GM18909 (cell line): ENCODE results near the gene ADAMTS9.

Experiments used
- ATAC-seq: cut with Tn5 transposase; IDR thresholded peaks from one replicate; pipeline ENCODE4 v1.9.1; 2021; ENCODE audit warnings: mild to moderate bottlenecking; ENCODE audit not compliant: unreplicated experiment, poor library complexity

ADAMTS9 gene

DNA sequence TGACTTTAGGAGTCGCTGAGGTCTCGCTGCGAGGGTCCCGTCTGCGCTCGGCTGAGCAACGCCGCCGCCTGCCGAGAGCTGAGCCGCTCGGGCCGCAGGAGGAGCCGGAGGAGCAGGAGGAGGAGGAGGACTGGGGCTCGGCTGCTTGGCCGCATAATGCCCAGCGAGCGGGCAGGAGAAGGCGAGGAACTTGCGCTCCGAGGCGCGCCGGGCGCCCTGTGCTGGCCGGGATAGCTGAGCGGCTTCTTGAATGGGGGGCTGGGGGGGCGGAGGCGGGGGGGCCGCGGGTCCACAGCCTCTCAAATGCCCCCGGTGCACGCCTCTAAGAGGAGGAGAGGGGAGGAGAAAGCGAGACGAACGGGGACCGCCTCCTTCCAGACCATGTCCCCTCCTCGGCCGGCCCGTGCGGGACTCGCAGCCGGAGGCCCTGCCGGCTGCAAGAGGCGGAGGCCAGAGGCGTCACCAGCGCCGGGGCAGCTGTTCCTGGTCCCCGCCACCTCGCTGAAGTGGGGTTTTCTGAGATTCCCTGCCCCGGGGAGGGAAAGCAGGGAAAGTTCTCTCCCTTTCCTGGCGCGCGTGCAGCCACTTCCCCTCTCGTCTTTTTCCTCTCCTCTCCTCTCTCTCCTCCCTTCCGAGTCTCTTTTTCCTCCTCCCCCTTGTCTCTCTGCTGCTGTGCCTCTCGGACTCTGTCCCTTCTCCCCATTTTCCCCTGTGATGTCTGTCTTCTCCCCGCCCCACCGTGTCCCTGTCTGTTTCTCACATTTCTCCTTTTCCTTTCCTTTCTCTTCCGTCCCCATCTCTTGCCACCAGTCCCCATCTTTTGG is at the start of gene ADAMTS9:
Gene ADAMTS9, minus strand, starts transcription at position 220 of the 824 bp plus-strand sequence. CDS start 343 bp downstream, outside the sequence.
- no peak for ATAC-seq

GRCh38 chr3:64732576-64732975 is 44.8 kb upstream of the ADAMTS9 start:
- no peak for ATAC-seq

GRCh38 chr3:64730681-64731080 is 42.9 kb upstream of the ADAMTS9 start:
- ATAC-seq = no peak

DNA sequence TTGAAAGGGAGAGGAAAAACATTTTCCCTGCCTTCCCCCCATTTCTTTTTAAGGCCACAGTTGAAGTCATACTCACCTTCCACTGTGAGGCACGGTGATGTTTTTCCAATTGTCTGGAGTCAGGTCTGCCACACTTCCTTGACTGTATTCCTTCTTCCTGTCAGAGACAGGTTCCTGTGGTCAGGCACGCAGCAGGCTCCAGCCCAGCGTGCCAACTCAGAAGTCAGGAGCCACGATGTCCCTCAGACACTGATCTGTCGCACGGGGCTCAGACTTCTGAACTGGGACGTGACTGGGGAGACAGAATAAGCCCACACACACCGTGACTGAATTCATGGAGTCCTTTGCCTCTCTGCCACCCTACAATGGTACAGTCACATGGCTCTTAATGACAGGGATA is 41.2 kb upstream of the ADAMTS9 start:
- ATAC-seq = no peak

GRCh38 chr3:64728428-64728827 is 40.6 kb upstream of the ADAMTS9 start:
- ATAC-seq = no peak

DNA sequence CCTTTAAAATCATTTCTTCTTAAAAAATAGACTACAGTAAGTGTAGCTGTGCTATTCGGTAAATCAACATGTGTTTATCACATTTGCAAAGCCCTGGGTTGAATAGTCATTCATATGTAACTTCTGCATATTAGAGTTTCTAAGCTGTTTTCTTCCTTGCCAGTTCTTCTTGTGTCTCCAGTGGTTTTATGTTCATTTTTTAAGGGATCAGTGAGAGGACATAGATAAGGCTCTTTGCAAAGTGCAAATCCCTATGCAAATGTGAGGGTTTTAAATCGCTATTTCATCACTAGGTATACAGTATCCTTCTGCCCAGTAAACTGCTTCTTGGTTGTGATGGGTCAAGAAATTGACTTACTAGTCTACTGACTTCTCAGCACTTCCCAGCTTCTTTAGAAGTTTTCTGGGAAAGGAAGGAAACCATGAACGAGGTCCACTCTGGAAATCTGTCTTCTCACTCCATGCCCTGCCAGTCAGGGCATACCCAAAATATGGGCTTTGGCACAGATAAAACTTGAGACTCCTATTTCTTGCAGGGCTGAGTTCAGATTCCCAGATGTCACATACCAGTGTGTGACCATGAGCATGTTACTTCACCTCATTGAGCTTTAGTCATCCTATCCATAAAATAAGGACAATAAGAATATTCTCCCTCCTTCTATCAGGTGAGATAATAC is 38.8 kb upstream of the ADAMTS9 start:
- ATAC-seq = no peak

DNA sequence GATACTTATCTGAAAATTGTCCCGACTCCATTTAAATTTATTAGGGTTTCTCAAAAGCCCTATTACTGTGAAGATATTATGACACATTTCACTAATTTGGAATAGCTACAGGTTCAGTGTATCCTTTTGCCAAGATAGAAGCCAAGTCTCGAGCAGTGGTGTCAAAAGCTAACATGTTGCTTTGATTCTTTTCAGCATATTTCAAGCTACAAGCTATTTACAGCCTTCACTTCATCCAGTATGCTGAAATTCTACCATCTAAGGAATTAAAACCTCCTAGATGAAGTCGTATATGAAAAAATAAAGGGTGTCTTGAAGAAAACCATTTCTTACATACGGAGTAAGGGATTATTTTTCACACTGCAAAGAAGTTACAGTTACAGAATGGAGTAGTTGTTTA is 31.2 kb upstream of the ADAMTS9 start:
- ATAC-seq = no peak

DNA sequence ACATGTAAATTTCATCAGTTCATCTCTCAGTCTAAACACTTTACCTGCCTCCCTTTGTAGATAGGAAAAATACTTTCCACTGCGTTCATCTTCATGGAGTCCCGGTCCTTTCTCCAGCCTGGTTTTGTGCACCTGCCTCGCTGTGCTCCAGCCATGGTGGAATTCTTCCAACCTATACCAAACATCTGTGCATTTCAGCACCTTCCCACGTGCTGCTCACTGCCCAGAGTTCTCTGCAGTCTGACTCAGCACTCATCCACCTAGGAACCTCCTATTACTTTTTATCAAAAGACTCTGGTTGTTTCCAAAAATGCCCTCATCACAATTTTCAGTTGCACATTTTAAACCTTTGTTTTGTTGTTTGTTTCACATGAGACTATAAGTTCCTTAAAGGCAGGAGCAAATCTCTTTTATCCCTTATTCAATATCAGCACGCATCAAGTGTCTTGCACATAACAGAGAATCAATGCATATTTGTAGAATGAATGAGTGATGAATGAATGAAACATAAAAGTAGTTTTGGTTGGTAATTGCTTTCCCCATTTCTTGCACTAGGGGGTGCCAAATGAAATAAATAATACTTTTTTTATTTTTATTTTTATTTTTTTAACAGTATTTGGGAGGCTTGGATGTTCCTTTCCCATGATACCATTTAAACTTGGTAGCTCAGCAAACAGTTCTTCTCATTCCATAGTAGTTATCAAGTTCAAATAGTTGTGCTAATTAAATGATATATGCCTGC is 30.2 kb upstream of the ADAMTS9 start:
- ATAC-seq = no peak

DNA sequence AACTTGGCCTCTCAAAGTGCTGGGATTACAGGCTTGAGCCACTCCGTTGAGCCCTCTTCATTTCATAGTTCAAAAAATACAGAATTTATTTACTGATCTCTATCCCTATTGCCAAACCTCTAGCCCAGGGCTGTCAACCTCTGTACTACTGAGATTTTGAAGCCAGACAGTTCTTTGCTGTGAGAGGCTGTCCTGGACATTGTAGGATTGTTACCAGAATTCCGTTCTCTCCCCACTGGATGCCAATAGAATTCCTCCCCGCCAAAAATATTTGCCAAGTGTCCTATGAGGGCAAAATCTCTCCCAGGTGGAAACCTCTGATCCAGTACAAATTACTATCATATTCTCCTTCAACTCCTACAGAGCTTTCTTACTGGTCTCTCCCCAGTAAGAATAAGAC is 29.6 kb upstream of the ADAMTS9 start:
- no peak for ATAC-seq

DNA sequence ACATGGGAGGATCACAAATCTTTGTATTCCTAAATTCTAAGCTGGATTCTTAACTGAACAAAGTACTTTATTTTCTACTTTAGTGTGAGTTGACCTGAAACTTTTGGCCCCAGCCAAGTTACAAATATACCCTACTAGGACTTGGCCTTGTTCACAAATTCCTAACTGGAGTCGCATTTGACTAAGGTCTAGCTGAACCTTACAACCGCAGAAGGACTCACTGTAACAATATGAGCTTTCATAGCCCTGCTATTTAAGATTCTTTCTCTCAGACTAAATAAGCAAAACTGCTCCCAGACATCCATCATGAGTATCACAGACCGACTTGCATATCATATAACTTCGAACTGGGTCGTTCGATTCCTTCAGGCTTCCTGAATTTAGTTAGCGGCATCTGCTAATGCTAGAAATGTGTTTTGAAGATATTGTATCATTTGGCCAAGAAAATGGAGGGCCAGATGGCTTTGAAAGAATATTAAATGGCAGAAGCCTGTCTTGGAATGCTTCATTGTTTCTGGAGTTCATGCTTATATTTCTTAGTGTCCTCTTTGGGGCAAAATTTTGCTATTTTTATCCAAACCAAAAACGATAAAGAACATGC is 28.4 kb upstream of the ADAMTS9 start:
- ATAC-seq = no peak

DNA sequence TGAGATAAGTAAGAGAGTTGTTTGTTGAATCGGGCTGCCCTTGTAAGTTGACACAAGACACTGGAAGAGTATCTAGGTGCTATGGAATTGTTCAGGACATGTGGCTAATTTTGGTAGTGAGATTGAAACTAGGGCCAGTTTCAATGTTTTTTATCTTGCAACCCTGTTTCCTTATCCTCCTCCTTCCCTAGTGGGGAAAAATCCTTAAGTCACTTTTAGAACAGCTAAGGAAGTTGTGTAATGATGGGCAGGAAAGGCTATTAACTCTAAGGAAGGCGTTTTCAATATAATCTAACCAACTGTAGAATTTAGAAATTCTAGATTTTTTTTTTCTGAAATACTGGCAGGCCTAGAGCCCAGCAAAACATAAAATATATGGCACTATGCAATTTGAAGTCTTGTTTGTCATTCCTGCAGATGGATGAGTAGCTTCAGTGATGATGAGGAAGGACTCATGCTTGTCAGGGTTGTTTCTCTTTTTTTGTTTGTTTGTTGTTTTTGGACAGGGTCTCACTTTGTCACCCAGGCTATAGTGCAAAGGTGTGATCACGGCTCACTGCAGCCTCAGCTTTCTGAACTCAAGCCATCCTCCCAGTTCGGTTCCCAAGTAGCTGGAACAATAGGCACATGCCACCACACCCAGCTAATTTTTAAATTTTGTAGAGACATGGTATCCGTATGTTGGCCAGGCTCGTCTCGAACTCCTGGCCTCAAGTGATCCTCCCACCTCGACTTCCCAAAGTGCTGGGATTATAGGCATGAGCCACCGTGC is 27.6 kb upstream of the ADAMTS9 start:
- no peak for ATAC-seq

DNA sequence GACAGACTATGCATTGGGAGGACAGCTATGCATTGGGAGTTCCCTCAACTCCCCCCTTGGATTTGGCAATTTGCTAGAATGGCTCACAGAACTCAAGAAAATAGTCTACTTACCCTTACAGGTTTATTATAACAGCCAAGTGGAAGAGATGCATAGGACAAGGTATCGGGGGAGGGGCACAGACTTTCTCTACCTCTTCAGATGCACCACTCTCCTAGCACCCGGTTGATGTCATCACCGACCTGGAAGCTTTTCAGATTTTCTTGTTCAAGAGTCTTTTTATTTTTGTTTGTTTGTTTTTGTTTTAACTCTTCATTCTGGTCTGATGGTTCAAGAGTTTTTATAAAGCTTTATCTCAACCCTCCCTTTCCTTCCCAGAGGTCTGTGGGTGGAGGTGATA is 20.7 kb upstream of the ADAMTS9 start:
- no peak for ATAC-seq

DNA sequence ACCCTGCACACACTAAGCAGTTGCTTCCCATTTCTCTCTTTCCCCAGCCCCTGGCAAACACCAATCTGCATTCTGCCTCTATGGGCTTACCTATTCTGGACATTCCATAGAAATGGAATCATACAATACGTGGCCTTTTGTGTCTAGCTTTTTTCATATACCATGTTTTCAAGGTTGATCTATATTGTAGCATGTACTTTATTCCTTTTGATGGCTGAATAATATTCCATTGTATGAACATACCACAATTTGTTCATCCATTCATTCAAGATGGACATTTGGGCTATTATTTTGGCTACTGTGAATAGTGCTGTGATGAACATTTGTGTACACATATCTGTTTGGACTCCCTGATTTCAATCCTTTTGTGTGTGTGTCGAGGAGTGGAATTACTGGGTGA is 18.1 kb upstream of the ADAMTS9 start:
- ATAC-seq = no peak

- no peak for ATAC-seq
Measured at GRCh38 chr3:64696896-64697295, 9.1 kb upstream of the ADAMTS9 start.

- ATAC-seq = no peak
Measured at GRCh38 chr3:64694114-64694513, 6.3 kb upstream of the ADAMTS9 start.

DNA sequence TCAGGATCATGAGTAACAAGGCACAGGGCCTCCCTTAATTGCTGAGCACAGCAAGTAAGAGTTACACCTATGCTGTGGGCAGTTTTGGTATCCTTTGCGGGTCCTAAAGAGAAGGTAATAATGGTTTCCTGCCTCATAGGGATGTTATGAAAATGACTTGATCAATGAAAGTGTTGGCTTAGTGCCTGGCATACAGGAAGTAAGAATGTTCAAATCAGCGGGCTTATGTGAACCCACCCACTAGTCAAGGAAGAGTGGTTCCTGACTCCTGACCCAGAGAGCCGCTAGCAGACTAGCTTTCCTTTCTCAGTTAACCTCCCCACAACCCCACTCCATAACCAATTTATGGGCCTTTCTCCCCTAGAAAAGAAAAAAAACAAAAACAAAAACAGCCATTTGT is 5.2 kb upstream of the ADAMTS9 start:
- ATAC-seq = no peak

DNA sequence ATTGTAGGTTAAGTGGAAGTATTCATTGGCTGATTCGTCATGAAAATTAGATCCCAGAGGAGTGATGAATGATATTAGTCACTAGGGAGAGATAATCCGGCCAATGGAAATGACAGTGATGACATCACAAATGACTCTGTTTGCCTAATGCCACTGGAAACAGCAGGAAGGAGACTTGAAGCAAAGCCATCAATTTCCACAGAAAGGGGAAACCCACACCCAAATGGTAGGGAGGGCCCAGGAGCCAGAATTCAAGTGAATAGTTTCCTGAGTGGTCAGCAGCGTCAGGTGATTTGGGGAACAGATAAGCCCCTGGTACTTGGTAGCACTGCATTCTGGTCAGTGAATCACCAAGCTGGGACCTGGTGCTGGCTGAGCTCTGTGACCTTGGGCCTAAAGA is 3.3 kb upstream of the ADAMTS9 start:
- no peak for ATAC-seq

- ATAC-seq = no peak
Measured at GRCh38 chr3:64687086-64687780, 567 bp downstream of the ADAMTS9 start.

- ATAC-seq = no peak
Measured at GRCh38 chr3:64686446-64686908, 1.3 kb downstream of the ADAMTS9 start.
